ENCODE data around the gene DNPEP.

Gene DNPEP

DNA sequence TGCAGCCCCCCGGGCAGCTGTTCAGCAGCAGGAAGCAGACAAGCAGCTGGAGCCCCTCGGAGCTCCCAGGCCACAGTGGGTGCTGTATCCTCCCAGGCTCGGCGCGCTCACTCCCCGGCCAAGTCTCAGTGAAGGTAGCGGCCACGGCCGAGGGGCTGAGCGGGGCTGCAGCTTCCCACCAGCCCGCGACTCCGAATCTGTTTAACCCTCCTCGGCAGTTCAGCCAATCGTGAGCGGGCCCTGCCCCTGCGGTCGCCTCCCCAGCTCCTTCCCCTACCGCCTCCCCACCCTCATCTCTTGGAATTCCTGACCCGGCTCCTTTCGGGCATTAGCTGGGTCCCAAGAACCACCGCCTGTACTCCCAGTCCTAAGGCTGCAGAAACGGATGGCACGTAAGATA is 55.2 kb downstream of the DNPEP start, which contains the start of gene RESP18:
TSS of gene RESP18 (minus strand) at position 203 of the 400 bp plus-strand sequence.
- peaks cover 11% of the 10 kb centered on the region for H3K27me3 ChIP-seq (ENCODE audit: insufficient read depth, low read length)
- H3K18ac ChIP-seq (ENCODE audit: low read length), result no peak within 1 kb of the TSS
- H2BK12ac ChIP-seq (ENCODE audit: low read length), result no peak within 1 kb of the TSS
- H3K4me2 ChIP-seq (ENCODE audit: low read length), result no peak within 1 kb of the TSS
- no peaks in the 10 kb centered on the region for H3K79me2 ChIP-seq (ENCODE audit: control insufficient read depth, insufficient read depth, low read length, poor library complexity)
- no peak within 1 kb of the TSS for H4K8ac ChIP-seq (ENCODE audit: low read depth, low read length)
- H3K9me3 ChIP-seq (ENCODE audit: insufficient read depth, low read depth, low read length), result peaks cover 2% of the 10 kb centered on the region
- H3K36me3 ChIP-seq (ENCODE audit: control insufficient read depth in 1 of 2, insufficient read depth in 2 of 2, low read length in 2 of 2), result no peaks in the 10 kb centered on the region
- peak within 1 kb of the TSS; percentile 4 for H3K4me3 ChIP-seq (ENCODE audit: low read depth, low read length)
- H2AFZ ChIP-seq (ENCODE audit: insufficient read depth, low read length, poor library complexity), result no peak within 1 kb of the TSS
- no peak within 1 kb of the TSS for H3K27ac ChIP-seq (ENCODE audit: low read depth, low read length)
- H4K91ac ChIP-seq (ENCODE audit: low read depth, low read length), result no peak within 1 kb of the TSS
- H3K9ac ChIP-seq (ENCODE audit: low read length), result no peak within 1 kb of the TSS
- no peak for DNase-seq
- H3K79me1 ChIP-seq (ENCODE audit: low read length), result no peaks in the 10 kb centered on the region
- H3K23ac ChIP-seq (ENCODE audit: low read length), result no peak within 1 kb of the TSS
- no peak within 1 kb of the TSS for H2BK120ac ChIP-seq (ENCODE audit: insufficient read depth, low read length, poor library complexity)
- H3K14ac ChIP-seq (ENCODE audit: low read length), result no peak within 1 kb of the TSS
- H3K4ac ChIP-seq (ENCODE audit: low read depth, low read length), result no peak within 1 kb of the TSS
- H2AK5ac ChIP-seq (ENCODE audit: low read length), result no peak within 1 kb of the TSS
- H3K4me1 ChIP-seq (ENCODE audit: control insufficient read depth in 1 of 2, insufficient read depth in 2 of 2, low read length in 2 of 2), result no peaks in the 10 kb centered on the region
- no CpG with 5 or more reads among the region's 24 CpGs for WGBS (ENCODE audit: extremely low coverage, insufficient coverage, insufficient read length)
- H4K12ac ChIP-seq (ENCODE audit: low read depth, low read length), result no peak within 1 kb of the TSS
- no peak within 1 kb of the TSS for H2BK5ac ChIP-seq (ENCODE audit: low read depth, low read length, poor library complexity)

DNA sequence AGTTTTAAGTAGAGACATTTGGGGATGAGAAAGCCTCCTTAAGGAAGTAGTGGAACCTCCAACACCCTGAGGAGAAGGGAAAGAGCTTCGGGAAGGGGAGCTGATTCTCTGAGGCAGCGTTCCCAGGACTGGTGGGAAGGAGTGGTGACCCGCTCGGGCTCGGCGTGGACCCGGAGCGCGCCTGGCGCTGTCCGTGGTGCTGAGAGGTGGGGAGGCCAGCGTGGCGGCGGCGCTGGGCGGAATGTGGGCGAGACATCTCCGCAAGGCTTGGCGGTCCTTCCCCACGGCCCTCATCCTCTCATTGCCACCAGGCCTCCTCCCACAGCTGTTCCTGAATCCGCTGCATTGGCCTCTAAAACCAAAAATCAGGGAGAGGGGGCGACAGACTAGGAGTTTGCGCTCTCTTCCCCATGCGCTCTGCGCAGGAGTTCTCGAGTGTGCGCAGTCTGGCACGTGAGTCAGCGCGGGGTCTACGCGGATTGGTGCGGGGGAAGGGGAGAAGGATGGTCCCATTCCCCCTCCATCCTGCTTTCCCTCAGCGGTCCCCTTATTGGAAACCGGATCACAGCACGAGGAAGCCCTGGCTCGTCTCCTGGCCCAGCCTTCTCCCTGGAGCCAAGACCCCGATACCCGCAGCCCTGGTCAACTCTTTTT is 56.0 kb downstream of the DNPEP start:
- peaks cover 11% of the 10 kb centered on the region for H3K27me3 ChIP-seq (ENCODE audit: insufficient read depth, low read length)
- H3K18ac ChIP-seq (ENCODE audit: low read length), result no peak overlapping the region
- no peaks in the 10 kb centered on the region for H3K79me1 ChIP-seq (ENCODE audit: low read length)
- no peak overlapping the region for H2BK120ac ChIP-seq (ENCODE audit: insufficient read depth, low read length, poor library complexity)
- H3K14ac ChIP-seq (ENCODE audit: low read length), result no peak overlapping the region
- H4K12ac ChIP-seq (ENCODE audit: low read depth, low read length), result no peak overlapping the region
- no peak overlapping the region for H2AK5ac ChIP-seq (ENCODE audit: low read length)
- no peak overlapping the region for H4K91ac ChIP-seq (ENCODE audit: low read depth, low read length)
- no peaks in the 10 kb centered on the region for H3K79me2 ChIP-seq (ENCODE audit: control insufficient read depth, insufficient read depth, low read length, poor library complexity)
- no peak overlapping the region for H2AFZ ChIP-seq (ENCODE audit: insufficient read depth, low read length, poor library complexity)
- H3K4me3 ChIP-seq (ENCODE audit: low read depth, low read length), result peak overlapping the region; percentile 4
- no CpG with 5 or more reads among the region's 39 CpGs for WGBS (ENCODE audit: extremely low coverage, insufficient coverage, insufficient read length)
- H2BK5ac ChIP-seq (ENCODE audit: low read depth, low read length, poor library complexity), result no peak overlapping the region
- no peak overlapping the region for H2BK12ac ChIP-seq (ENCODE audit: low read length)
- H3K4ac ChIP-seq (ENCODE audit: low read depth, low read length), result no peak overlapping the region
- H3K4me1 ChIP-seq (ENCODE audit: control insufficient read depth in 1 of 2, insufficient read depth in 2 of 2, low read length in 2 of 2), result no peaks in the 10 kb centered on the region
- H3K23ac ChIP-seq (ENCODE audit: low read length), result no peak overlapping the region
- H3K9me3 ChIP-seq (ENCODE audit: insufficient read depth, low read depth, low read length), result peaks cover 2% of the 10 kb centered on the region
- peak in 1 of 2 donors; percentile 68 for DNase-seq
- no peak overlapping the region for H3K4me2 ChIP-seq (ENCODE audit: low read length)
- H4K8ac ChIP-seq (ENCODE audit: low read depth, low read length), result no peak overlapping the region
- no peak overlapping the region for H3K9ac ChIP-seq (ENCODE audit: low read length)
- no peak overlapping the region for H3K27ac ChIP-seq (ENCODE audit: low read depth, low read length)
- H3K36me3 ChIP-seq (ENCODE audit: control insufficient read depth in 1 of 2, insufficient read depth in 2 of 2, low read length in 2 of 2), result no peaks in the 10 kb centered on the region

DNA sequence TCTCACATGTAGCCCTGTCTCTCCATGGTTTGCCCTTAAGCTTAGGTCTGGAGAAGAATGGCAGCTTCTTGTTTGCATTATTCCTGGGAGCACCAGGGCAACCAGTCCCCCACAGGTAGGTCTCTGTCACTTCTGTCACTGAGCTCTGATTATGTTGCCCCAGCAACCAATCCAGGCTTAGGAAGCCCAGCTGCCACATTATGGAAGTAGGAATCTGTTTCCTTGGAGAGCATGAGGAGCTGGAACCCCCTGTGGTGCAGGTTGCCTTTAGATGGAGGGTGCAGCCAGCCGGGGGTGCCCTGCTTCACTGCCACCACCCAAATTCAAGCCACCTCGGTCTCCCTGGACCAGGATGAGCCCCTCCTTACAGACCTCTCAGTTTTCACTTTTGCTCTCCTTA is 60.0 kb downstream of the DNPEP start:
- WGBS (ENCODE audit: extremely low coverage, insufficient coverage, insufficient read length), result no CpG with 5 or more reads among the region's 2 CpGs
- no peak overlapping the region for H4K91ac ChIP-seq (ENCODE audit: low read depth, low read length)

DNA sequence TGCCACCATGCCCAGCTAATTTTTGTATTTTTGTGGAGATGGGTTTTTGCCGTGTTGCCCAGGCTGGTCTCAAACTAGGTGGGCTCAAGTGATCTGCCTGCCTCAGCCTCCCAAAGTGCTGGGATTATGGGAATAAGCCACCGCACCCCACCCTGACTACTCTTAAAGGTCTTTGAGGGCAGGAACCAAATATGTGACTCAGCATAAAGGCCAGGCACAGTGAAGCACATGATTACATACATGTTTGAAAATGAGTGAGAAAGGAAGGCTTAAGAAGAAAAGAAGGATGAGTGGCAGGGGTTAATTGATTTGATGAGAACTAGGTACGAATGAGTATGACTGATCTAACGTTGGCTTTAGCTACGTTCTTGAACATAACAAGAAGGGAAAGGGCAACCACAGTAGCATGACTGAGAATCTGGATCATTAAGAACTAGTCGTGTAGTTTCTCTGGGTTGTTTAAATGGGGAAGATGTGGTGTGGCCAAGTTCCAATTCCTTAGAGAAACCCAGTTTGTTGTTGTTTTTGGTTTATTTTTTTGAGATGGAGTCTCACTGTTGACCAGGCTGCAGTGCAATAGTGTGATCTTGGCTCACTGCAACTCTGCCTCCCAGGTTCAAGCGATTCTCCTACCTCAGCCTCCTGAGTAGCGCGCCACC is 61.9 kb downstream of the DNPEP start:
- no peak for DNase-seq
- Histone ChIP-seq H2BK120ac (ENCODE audit: insufficient read depth, low read length, poor library complexity) (no peak overlapping the region), H3K4me2 (ENCODE audit: low read length) (no peak overlapping the region), H3K27me3 (ENCODE audit: insufficient read depth, low read length) (no peaks in the 10 kb centered on the region), H3K9me3 (ENCODE audit: insufficient read depth, low read depth, low read length) (no peaks in the 10 kb centered on the region), H4K91ac (ENCODE audit: low read depth, low read length) (no peak overlapping the region), H2AFZ (ENCODE audit: insufficient read depth, low read length, poor library complexity) (no peak overlapping the region), H3K18ac (ENCODE audit: low read length) (no peak overlapping the region), H3K4ac (ENCODE audit: low read depth, low read length) (no peak overlapping the region), H3K14ac (ENCODE audit: low read length) (no peak overlapping the region), H3K4me1 (ENCODE audit: control insufficient read depth in 1 of 2, insufficient read depth in 2 of 2, low read length in 2 of 2) (no peaks in the 10 kb centered on the region), H3K79me2 (ENCODE audit: control insufficient read depth, insufficient read depth, low read length, poor library complexity) (no peaks in the 10 kb centered on the region), H4K12ac (ENCODE audit: low read depth, low read length) (no peak overlapping the region), H3K27ac (ENCODE audit: low read depth, low read length) (no peak overlapping the region), H3K9ac (ENCODE audit: low read length) (no peak overlapping the region), H2BK12ac (ENCODE audit: low read length) (no peak overlapping the region), H3K4me3 (ENCODE audit: low read depth, low read length) (no peak overlapping the region), H2AK5ac (ENCODE audit: low read length) (no peak overlapping the region), H3K79me1 (ENCODE audit: low read length) (no peaks in the 10 kb centered on the region), H3K36me3 (ENCODE audit: control insufficient read depth in 1 of 2, insufficient read depth in 2 of 2, low read length in 2 of 2) (no peaks in the 10 kb centered on the region), H4K8ac (ENCODE audit: low read depth, low read length) (no peak overlapping the region), H3K23ac (ENCODE audit: low read length) (no peak overlapping the region), H2BK5ac (ENCODE audit: low read depth, low read length, poor library complexity) (no peak overlapping the region)
- WGBS (ENCODE audit: extremely low coverage, insufficient coverage, insufficient read length), result no CpG with 5 or more reads among the region's 9 CpGs

More for the DNA sequence above, 60.0 kb downstream of the DNPEP start:
- Histone ChIP-seq H3K4me2 (ENCODE audit: low read length) (no peak overlapping the region), H3K23ac (ENCODE audit: low read length) (no peak overlapping the region), H3K4me3 (ENCODE audit: low read depth, low read length) (no peak overlapping the region), H3K4ac (ENCODE audit: low read depth, low read length) (no peak overlapping the region), H3K9ac (ENCODE audit: low read length) (no peak overlapping the region), H3K27me3 (ENCODE audit: insufficient read depth, low read length) (peaks cover 11% of the 10 kb centered on the region), H3K79me2 (ENCODE audit: control insufficient read depth, insufficient read depth, low read length, poor library complexity) (no peaks in the 10 kb centered on the region), H4K12ac (ENCODE audit: low read depth, low read length) (no peak overlapping the region), H3K9me3 (ENCODE audit: insufficient read depth, low read depth, low read length) (peaks cover 2% of the 10 kb centered on the region), H2AK5ac (ENCODE audit: low read length) (no peak overlapping the region), H3K14ac (ENCODE audit: low read length) (no peak overlapping the region), H3K36me3 (ENCODE audit: control insufficient read depth in 1 of 2, insufficient read depth in 2 of 2, low read length in 2 of 2) (no peaks in the 10 kb centered on the region), H2BK5ac (ENCODE audit: low read depth, low read length, poor library complexity) (no peak overlapping the region), H3K18ac (ENCODE audit: low read length) (no peak overlapping the region), H2BK12ac (ENCODE audit: low read length) (no peak overlapping the region), H4K8ac (ENCODE audit: low read depth, low read length) (no peak overlapping the region), H3K4me1 (ENCODE audit: control insufficient read depth in 1 of 2, insufficient read depth in 2 of 2, low read length in 2 of 2) (no peaks in the 10 kb centered on the region), H2AFZ (ENCODE audit: insufficient read depth, low read length, poor library complexity) (no peak overlapping the region), H3K79me1 (ENCODE audit: low read length) (no peaks in the 10 kb centered on the region), H3K27ac (ENCODE audit: low read depth, low read length) (no peak overlapping the region), H2BK120ac (ENCODE audit: insufficient read depth, low read length, poor library complexity) (no peak overlapping the region)
- no peak for DNase-seq

All from trophoblast cell (in vitro differentiated cells and primary cell).